Putamen (tissue), 1 donor: ENCODE results near the gene SELENON.

Source experiments
- DNase-seq: peaks from one replicate; pipeline ENCODE4 v3.0.0-alpha.2; 2016; ENCODE audit warnings: low spot score

The SELENON gene

GRCh38 chr1:25794325-25794724 is 5.7 kb upstream of the SELENON start:
- no peak for DNase-seq

- no peak for DNase-seq
Measured at GRCh38 chr1:25795211-25795610, 4.8 kb upstream of the SELENON start.

- peak; percentile 50 for DNase-seq
Measured at GRCh38 chr1:25795946-25796810, 3.8 kb upstream of the SELENON start.

- DNase-seq, result peak; percentile 75
Measured at GRCh38 chr1:25796811-25797458, 3.1 kb upstream of the SELENON start.

- DNase-seq, result no peak
Measured at GRCh38 chr1:25797939-25798338, 2.1 kb upstream of the SELENON start.

- DNase-seq, result no peak
Measured at GRCh38 chr1:25798666-25799351, 1.2 kb upstream of the SELENON start.

GRCh38 chr1:25799352-25799934 is 550 bp upstream of the SELENON start:
- DNase-seq, result no peak

GRCh38 chr1:25800703-25801377 is 847 bp downstream of the SELENON start:
- DNase-seq, result no peak

DNA sequence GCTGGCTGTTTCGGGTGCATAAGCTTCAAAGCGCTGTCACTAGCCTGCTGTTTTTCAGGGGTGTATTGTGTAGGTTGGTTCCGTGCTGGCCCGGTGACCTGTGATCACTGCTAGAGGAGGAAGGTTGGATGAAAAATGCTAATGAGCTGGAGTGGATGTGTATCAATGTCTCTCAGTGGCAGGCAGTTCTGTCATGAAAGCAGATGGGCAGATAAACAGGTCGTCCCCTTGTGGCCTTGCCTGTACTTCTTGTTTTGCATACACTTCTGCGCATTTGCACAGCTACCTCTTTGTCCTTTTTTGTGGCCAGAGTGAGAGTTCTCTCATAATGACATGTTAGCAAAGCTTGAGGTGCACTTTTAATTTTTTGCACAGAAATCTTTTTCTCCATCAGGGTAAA is 2.9 kb downstream of the SELENON start:
- DNase-seq, result no peak

DNA sequence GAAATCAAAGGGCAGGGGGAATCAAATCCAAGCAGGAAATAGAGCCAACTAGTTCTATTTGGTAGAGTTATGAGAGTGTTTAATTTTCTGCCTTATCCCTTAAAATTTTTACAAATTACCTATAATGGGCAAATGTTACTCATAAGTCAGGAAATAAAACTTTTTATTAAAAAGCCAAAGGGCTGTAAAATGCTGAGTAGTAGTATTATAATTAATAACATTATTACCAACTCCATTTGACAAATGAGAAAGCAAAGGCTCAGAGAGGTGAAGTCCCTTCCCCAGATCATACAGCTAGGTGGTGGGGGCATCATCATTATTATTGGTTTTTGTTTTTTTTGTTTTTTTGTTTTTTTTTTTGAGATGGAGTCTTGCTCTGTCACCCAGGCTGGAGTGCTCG is 3.4 kb downstream of the SELENON start:
- DNase-seq, result no peak

GRCh38 chr1:25804244-25804963 is 4.4 kb downstream of the SELENON start:
- no peak for DNase-seq

DNA sequence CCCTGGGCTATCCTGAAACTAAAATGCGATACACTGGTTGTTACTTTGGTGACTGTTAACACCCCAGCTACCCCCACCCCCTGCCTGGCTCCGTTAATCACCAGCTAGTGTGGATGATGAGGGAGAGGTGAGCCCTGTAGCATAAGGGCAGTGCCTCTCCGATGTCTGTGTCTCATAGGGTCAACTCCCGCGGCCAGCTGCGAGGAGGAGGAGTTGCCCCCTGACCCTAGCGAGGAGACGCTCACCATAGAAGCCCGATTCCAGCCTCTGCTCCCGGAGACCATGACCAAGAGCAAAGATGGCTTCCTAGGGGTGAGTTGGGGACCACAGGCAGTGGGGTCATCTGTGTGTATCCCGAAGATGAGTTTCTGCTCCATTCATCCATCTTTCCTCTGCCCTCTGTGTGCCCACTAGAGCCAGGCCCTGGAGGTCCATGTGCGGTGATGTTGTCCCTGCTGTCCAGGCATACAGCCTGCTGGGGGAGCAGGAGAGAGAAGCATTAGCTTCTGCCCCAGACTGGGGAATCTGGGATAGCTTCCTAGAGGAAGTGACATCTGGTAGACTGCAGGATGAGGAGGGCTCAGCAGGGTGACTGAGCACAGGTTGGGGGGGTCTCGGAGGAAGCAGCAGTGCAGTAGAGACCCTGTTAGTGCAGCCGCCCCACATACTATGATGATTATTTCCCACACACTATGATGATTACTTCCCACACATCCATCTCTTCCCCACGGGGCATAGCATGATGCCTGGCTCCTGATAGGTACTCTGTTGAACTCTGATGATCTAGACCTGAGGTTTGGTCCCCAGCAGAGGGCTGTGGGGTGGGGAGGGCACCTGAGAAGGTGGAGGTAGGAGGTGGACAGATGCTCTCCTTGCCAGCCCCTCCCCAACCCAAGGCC is 5.2 kb downstream of the SELENON start:
- no peak for DNase-seq

GRCh38 chr1:25805863-25806225 is 5.9 kb downstream of the SELENON start:
- peak; percentile 72 for DNase-seq

GRCh38 chr1:25806418-25806817 is 6.4 kb downstream of the SELENON start:
- DNase-seq, result no peak

- DNase-seq, result no peak
Measured at GRCh38 chr1:25807480-25808390, 7.7 kb downstream of the SELENON start.

- DNase-seq, result no peak
Measured at GRCh38 chr1:25808481-25809244, 8.7 kb downstream of the SELENON start.

- no peak for DNase-seq
Measured at GRCh38 chr1:25809283-25809926, 9.4 kb downstream of the SELENON start.

GRCh38 chr1:25809929-25810328 is 9.9 kb downstream of the SELENON start:
- no peak for DNase-seq
